Measurements from ENCODE around the gene CD24.
"Not testable (repeated sequence)": the region's sequence is repeated elsewhere in the genome, so short reads cannot be mapped to it uniquely, and the experiment has no call there.

The CD24 gene

GRCh38 chr6:106974336-106974998, at the start of gene CD24:
CD24 (minus strand) TSS chr6:106974729; CDS start chr6:106974646, 83 bp downstream.
- DNase-seq: no peak

- no peak for DNase-seq
These were observed 47.1 kb upstream of the CD24 start for GRCh38 chr6:107021446-107022185.

- DNase-seq: no peak
These were observed 45.7 kb upstream of the CD24 start for GRCh38 chr6:107020239-107020638.

- not testable (repeated sequence) for DNase-seq
These were observed 45.1 kb upstream of the CD24 start for GRCh38 chr6:107019628-107020027.

GRCh38 chr6:107019047-107019446, 44.5 kb upstream of the CD24 start:
- no peak for DNase-seq

- no peak for DNase-seq
These were observed 35.0 kb upstream of the CD24 start for GRCh38 chr6:107009499-107009898.

GRCh38 chr6:106997392-106998158, 23.0 kb upstream of the CD24 start:
- peak; percentile 58 for DNase-seq

- DNase-seq: no peak
These were observed 21.1 kb upstream of the CD24 start for GRCh38 chr6:106995640-106996039.

GRCh38 chr6:106989737-106990136, 15.2 kb upstream of the CD24 start:
- not testable (repeated sequence) for DNase-seq

GRCh38 chr6:106988664-106989063, 14.1 kb upstream of the CD24 start:
- DNase-seq: no peak

- DNase-seq: peak; percentile 88
These were observed 7.4 kb upstream of the CD24 start for GRCh38 chr6:106981926-106982325.

- DNase-seq: no peak
These were observed 6.4 kb upstream of the CD24 start for GRCh38 chr6:106980926-106981325.

GRCh38 chr6:106979435-106979884, 4.9 kb upstream of the CD24 start:
- DNase-seq: peak; percentile 76

GRCh38 chr6:106977246-106977645, 2.7 kb upstream of the CD24 start:
- no peak for DNase-seq

- DNase-seq: no peak
These were observed 1.7 kb upstream of the CD24 start for GRCh38 chr6:106976270-106976669.

- no peak for DNase-seq
These were observed 1.2 kb upstream of the CD24 start for GRCh38 chr6:106975738-106976064.

- DNase-seq: no peak
These were observed 639 bp upstream of the CD24 start for GRCh38 chr6:106974999-106975737.

GRCh38 chr6:106973836-106974335, 643 bp downstream of the CD24 start:
- DNase-seq: no peak

- no peak for DNase-seq
These were observed 1.3 kb downstream of the CD24 start for GRCh38 chr6:106973018-106973835.

GRCh38 chr6:106972500-106972899, 2.0 kb downstream of the CD24 start:
- no peak for DNase-seq

GRCh38 chr6:106970769-106971168, 3.8 kb downstream of the CD24 start:
- DNase-seq: not testable (repeated sequence)
